CD4-positive, alpha-beta T cell treated with Interleukin-15 for 1 hour (primary cell): ENCODE data around the gene CNTFR.

Source experiments
- DNase-seq: peaks from one replicate; pipeline ENCODE4 v3.0.0-alpha.2; 2020

Gene CNTFR

DNA sequence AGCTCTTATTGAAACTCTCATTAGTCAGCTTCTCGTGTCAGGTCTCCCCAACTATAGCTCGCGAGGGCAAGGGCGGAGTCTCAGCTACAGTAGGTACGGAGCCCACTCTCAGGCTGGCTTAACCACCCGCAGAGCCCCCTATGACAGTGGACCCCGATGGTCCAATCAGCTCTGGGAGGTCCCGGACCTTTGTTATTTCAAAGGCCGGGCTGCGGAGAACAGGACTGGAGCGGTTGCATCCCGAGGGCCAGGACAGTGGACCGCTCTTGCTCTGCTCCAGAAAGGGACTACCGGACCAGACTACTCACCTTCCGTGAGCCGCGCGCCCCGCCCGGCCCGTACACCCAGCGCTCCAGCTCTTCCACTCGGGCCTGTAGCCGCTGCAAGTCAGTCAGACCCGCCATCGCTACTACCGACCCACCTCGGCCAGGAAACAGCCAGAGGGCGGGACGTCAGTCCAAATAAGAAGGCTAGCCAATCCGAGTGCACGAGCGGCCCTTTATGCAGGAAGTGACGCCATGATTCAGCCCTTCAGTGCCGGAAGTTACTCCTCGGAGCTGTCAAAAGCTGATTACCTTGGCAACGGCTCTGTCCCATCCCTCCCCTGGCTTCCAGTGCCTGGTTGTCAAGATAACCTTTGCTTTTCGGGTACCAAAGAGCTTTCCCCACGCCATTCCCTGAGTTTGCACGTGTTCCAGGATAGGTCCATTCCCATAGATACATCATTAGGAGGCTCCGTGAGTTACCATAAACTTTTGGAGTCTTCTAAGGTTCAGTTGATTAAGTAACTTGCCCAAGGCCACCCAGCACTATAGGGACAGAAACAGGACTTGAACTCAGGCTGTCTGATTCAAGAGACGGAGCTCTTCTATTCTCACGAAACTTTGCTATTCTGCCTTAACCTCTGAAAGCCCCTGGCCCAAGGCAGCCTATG, 30.8 kb upstream of the CNTFR start, which contains the start of gene DCTN3:
DCTN3 (minus strand) TSS at position 435 of the 934 bp plus-strand sequence; CDS start at position 404, 31 bp downstream.
- peak; percentile 95 for DNase-seq

DNA sequence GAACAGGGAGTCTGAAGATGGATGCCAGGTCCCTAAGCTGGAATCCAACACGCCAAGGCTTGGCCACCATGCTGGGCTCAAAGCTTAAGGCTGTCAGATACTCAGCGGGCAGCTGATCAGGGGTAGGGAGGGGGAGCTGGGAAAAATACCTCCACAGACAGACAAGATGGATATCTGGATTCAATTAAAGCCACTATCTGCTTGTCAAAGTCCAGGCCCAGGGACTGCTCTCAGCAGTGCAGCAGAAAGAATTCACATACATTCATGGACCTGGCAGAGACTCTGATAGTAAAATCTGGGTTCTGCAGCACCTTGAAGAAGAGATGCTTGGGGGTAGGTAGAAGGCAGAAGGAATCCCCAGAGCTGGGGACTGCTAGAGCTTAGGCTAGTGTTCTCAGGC, 25.6 kb upstream of the CNTFR start:
- no peak for DNase-seq

DNA sequence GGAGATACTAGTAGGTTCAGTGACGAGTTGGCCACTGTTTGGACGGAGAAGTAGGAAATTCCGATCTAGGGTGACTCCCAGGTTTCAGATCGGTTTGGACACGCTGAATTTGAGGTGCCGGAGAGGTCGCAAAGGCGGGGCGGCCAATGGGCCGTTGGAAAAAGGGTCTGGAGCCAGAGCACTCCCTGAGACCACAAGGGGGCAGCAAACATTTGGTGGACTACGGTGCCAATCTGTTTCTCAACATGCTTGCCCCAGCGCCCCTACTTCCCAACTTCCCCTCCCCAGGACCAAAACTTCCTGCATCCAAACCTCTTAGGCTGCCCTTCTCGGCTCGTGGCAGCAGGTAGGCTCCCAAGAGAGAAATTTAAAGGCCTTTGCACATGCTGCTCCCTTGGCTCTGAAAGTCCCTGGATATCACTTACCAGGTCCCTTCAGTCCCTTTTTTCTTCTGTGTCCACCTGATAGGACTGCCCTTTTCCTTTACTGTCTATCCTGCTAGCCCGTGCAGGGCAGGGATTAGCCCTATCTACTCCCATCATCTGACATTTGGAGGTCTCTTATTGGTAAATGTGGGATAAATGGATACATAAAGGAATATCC, 23.4 kb upstream of the CNTFR start:
- DNase-seq, result peak; percentile 69

DNA sequence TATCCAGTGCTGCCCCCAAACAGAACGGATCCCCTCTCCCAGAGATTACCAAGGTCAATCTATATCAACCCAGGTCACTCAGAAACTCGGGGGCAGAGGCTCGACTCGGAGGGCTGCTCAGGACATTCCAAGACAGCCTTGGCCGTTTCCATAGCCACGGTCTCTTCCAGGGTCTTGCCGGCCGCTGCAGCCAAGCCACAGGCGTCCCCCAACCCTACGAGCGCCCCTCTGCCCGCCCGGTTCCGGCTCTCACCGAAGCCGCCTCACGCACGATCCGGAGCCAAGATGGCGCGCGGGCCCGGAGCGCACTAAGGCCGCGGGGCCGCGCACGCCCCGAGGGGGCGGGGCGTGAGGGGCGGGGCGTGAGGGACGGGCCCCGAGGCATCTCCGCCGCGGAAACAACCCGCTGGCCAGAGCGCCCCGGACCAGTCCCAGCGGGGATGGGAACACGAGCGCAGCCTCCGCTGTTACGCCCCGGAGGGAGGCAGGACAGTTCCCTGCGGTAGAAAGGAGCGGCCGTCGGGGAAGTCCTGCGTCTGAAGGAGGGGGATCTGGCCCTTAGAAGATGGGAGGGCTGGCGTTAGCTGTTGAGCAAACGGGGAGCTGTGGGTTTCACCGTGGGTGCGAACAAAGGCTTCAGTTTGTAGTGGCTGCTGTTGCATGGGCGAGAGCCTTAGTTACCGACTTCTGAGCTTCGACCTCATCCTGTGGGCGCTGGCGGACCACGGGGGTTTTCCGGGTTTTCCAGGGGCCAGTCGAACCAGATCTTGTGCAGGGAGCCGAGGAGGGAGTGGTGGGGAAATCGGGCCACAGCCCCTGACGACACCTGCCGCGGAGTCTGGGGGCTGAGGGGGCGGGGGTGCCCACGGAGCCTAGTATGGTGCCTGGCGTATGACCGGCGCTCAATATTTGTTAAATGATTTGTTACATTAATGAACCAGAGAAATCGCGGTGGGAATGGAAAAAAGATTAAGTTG, 22.6 kb upstream of the CNTFR start, which contains the start of gene RPP25L:
RPP25L (minus strand) TSS at position 287 of the 977 bp plus-strand sequence. CDS start 801 bp downstream, outside the sequence.
- peak; percentile 83 for DNase-seq

DNA sequence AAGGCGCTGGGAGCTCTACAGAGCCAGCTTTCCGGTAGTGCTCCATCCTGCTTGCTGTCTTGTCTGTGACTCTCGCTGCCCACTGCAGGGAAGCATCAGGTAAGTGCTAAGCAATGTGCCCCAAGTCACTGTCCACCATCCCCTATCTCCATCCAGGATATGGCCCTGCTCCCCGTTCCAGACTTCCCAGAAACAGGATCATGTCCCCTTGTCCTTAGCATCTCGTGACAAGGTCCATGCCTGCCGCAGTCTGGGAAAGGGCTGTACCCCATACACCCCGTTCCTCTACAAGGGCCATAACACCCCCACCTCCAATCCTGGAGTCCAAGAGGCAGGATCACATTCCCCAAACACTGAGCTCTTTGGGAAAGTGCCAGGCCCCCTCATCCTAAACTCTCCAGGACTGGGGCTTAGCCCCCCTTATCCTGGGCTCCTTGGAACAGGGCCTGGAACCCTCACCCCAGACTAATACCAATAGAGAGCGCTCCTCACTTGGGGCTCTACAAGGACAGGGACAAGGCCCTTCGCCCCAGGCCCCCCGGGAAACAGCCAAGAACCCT, 21.8 kb upstream of the CNTFR start:
- no peak for DNase-seq

DNA sequence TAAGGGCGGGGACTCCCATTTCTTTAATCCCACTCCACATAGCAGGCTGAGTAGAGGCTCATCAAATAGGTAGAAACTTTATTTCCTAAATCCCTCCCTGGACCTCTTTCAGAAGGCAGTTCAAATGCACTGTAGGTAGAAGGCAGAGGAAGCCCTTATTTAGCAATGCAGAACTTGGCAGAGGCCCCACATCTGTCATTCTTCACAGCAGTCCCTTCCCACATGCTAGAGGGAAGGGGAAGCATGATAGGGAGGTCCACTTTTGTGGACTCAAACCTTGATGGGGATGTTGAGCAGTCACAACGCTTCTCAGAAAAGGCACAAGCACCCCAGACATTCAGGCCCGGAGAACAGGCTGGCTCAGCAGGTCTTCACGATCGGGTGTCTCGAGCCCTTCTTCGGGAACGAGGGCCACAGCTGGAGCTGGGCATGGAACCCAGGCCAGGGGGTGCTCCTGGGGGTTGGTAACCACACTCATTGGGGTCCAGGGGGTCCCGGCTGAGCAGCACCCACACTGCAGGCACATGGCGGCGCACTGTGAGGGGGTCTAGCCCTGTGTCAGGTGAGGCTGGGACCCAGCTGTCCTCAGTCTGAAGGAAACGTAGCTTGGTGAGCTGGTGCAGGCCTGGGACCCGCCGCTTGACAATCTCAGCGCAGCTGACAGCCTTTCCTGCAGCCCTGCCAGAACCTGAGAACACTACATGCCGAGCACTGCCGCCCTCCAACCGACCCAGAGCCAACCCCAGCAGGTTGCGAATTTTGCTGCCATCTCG, 21.1 kb upstream of the CNTFR start:
- no peak for DNase-seq

DNA sequence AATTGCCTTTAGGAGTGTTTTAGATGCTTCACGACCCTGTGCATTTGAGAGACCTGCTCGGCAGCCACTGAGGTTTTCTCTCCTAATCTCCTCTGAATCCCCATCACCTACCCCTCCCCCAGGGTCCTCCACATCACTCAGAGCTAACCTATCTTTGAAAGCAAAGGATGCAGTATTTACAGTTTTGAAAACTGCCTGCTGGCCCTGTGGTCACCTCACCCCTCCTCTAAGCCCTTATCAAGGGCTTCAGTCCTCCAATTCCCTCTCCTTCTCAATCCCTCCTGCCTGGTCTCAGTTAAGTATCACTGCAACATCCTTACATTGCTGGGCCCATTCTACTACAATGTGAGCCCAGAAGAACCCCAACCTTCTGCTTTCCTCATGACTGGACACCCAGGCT, 17.8 kb upstream of the CNTFR start:
- no peak for DNase-seq

DNA sequence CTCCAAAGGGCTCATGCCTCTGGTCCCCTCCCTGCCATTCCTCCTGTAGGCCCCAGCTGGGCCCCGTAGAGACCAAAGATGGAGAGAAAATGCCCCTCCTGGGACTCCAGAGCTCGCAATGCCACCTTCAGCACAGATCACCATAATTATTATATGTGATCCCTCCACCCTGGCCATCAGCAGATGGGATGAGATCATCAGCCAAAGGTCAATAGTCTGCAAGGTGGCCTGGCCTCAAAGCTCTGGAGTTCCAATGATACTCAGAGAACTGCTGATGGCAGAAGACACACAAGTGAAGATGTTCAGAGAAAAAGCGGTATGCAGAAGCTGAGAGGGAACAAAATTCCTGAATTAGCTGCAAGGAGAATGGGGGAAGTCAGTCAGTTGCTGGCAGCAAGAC, 17.4 kb upstream of the CNTFR start:
- no peak for DNase-seq

DNA sequence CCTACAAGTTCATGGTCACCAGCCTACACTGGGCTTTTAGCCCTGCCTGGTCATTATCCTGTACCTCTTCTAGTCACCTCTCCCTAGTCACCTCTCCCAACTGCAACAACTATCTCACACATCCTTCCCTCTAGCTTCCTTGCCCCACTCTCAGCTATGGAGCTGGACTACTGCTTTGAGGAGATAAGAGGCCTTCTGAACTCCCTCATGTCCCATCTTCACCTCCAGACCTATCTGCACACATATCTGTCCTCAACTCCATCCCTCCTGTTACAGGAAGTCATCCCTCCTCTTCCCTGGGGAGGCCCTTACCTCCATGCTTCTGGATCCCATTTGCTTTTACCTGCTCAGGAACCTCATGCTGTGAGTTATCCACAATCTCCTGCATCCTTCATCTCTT, 16.7 kb upstream of the CNTFR start:
- no peak for DNase-seq

DNA sequence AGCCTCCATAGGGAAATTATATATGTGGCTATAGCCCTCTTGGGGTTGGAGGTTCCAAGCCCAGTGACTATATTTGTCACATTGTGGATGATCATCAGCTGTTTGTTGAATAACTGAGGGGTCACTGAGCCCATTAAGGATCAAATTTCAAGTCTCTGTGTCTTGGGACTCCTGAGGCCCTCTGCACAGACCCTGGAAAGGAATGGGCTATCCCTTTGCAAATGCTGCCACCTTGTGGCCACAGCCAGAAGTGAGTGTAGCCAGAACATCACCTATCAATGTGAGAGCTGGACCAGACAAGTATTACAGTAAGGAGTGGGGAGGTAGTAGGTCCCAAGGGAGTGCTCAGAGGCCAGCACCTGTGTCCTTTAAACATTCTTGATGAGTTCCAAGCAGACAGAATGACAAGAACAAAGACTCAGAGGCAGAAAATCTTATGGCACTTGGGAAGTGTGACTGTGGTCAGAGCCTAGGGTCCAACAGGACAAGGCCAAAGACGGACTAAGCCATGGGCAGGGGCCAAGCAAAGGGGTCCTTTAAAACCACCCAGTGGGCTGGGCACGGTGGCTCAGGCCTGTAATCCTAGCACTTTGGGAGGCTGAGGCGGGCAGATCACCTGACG, 14.2 kb upstream of the CNTFR start:
- DNase-seq, result peak; percentile 76

DNA sequence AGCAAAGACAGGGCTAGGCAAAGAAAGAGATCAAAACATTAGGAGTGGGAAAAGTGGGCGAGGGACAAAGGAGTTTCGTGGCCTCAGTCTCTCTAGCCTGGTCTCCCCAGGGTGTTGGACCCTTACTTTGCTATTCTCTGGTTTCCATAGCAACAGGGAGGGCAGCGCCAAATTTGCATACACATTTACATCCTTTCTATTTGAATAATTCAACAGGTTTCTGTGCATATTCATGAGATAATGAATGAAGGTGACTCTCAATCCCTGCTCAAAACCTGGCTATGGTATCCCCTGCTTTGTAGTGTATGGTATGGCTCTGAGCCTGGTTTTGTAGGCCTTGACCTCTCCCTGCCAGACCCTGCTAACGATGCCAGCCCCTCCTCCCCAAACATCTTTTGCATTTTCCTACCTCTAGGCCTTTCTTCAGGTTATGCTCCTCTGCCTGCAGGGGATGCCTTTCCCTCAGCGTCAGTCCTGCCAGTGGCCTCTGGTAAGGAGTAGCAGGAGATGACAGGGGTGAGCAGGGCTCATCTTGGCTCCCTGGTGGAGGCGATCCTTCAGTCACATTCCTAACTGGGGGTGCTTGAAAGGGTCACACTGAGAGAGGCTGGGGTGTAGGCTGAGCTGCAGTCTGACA, 12.5 kb upstream of the CNTFR start:
- DNase-seq, result no peak

DNA sequence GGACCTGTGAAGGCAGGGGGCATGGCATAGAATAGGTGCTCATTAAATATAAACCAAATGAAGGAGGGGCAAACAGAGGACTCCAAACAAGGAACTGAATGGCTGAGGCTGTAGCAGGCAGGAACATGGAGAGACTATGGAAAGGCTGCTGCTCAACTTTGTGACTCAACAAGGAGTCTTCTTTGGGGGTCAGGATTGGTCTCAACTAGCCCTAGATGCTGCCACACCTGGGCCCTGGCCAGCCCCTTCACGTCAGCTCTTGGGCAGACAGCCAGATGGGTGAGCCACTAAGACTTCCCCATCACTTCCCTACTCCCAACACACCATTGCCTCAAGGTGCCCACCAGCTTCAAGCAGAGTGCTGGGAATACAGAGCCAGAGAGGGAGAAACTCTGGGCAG, 11.4 kb upstream of the CNTFR start:
- no peak for DNase-seq

DNA sequence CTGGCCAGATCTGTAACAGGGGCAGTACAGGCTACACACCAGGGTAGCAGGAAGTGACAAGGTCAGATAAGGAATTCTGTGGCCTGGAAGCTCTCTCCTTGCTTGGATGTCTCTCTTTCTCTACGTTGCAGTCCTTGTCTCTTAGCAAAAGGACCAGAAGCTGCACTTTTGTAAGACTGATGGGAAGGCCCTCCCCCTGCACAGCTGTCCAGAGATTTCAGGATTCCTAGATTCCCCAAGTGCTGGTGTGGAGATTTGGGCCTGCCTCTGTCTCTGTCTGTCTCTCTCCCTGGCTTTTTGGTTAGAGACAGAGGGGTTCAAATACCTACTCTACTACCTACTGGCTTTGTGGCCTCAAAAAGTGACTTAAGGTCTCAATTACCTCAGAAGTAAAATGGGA, 10.0 kb upstream of the CNTFR start:
- no peak for DNase-seq

DNA sequence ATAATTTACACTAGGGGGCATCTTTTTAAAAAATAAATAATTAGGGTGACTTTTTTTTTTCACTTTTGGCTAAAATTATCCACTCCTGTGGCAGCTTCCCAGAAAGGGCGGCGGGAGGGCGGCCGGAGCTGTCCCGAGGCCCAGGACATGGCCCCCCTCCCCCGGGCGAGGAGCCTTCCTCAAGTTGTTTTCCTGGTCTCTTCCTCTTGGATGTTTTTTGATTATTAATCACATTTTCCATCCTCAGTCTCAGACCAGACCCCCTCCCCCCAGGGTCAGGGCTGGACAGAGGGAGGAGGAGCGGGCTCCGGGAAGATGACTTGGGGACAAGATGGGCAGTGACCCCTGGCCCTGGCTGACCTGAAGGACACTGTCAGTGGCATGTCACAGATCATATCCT, 4.7 kb upstream of the CNTFR start:
- no peak for DNase-seq

DNA sequence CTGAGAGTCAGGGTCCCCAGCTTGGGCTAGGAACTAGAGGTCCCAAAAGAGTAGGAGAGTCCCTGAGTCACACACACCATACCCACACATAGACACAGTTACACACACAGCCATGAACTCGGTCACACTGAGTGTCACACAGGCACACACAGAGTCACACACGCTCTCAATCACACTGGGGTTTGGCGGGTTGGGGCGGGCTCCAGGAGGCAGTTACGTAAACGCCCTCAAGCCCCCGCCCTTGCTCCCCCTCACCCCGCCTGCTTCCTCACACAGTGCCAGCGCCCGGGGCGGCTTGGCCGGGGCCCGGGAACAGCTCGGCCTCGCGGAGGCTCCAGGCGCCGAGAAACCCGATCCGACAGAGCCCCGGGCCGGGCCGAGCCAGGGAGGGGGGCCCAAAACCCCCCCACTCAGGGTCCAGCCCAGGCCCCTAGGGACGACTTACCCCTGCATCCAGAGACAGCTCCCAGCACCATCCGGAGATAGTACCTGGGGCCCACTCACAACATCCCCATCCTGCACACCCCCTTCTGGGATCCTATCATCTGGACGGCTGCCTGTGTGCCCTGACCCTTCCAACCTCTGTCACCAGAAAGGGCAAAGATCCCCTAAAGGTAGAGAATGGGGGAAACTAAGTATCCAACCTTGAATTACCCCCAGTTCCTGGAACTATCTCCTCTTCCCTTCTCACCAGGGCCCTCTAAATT, 3.5 kb upstream of the CNTFR start:
- DNase-seq, result no peak

DNA sequence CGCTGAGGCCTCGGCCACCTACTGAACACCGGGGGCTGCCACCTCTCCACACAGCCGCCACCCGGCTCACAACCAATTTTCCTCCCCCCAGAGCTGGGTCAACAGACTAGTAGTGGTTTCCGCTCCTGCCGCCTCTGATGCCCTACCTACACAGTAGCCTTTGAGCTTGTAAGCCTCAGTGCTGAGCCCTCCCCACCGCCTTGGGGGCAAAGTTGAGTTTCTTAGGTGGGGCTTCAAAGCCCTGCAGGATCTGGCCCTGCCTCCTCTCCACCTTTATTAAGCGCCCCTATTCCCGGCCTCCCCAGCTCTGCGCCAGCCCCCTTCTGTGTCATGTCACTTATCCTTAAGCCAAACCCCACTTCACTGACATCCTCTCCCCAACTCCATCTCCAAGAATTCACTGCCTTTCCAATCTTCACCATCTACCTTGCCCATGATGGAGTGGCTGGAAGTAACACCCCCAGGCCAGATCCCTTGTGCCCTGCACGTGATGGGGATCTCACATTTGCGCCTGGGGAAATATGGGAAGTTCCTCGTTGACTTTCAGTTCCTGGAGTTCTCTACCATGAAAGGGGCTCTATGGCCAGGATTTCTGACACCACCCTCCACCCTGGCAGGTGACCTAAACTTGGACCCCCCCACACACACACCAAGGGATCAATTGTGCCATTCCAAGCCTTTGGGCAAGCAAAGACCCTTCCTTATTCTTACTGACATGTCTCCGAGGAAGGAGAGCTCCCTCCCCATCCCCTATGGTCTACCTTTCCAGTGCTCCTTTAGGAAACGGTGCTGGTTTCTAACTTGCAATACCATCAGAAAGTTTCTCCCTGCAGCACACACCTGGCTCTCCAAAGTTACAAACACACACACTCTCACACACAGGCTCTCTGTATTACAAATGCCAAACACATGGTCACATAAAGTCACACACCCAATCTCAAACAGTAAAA, 2.7 kb upstream of the CNTFR start:
- no peak for DNase-seq

DNA sequence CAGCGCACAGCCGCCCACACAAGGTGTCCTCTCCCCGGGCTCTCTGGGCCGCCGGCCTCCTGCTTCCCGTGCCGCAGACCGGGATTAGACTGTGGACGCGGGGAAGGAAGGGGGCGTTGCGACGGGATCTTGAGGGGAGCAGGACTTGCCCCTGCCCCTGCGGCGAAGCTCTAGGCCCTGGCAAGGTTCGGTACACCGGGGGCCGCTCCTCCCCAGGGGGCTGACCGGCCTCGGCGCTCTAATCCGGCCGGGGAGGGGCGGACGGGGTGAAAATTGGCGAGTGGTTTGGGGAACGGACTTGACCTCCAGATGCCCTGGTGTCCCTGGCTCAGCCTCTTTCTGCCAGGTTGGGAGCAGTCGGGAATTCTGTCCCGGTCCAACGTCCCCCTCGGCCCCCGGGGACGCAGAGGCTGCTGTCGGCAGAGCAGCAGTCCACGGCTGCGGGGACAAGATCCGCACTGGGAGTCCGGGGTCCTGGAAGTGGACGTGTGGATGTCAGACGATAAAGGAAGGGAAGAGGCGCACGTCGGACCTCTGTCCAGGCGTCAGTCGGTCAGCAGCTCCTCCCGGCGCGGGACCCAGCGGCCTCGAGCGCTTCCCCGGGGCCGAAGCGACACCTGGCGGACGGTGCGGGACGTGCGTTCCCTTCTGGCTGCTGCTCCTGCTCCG, 1.9 kb upstream of the CNTFR start:
- DNase-seq, result peak; percentile 69
